Lower lobe of right lung (tissue), 2 donors: Measurements from ENCODE around the gene PTPRT. TPM values are rescaled to one million over a fixed set of nuclear protein-coding genes. Genes with fewer than 3 reads are reported as not detected.

ENCODE experiments used
- ATAC-seq, 2 donors: fragments of 200-7000 bp; cut with Tn5 transposase; one replicate each; pipeline ENCODE4 v1.9.1; 2020 to 2022; ENCODE audit warnings: mild to moderate bottlenecking in 2 of 2, moderate library complexity in 2 of 2
- DNase-seq: peaks from one replicate; pipeline ENCODE4 v3.0.0-alpha.2; 2020
- H3K27ac ChIP-seq: fragments of 200-600 bp; one replicate; pipeline ENCODE4 v1.8.0; 2022
- H3K27me3 ChIP-seq: fragments of 200-600 bp; one replicate; pipeline ENCODE4 v1.8.0; 2022; ENCODE audit warnings: low read depth
- H3K36me3 ChIP-seq: fragments of 200-600 bp; one replicate; pipeline ENCODE4 v1.8.0; 2022; ENCODE audit warnings: mild to moderate bottlenecking
- H3K4me1 ChIP-seq: fragments of 200-600 bp; one replicate; pipeline ENCODE4 v1.8.0; 2022
- H3K4me3 ChIP-seq: fragments of 200-600 bp; one replicate; pipeline ENCODE4 v1.8.0; 2022; ENCODE audit warnings: mild to moderate bottlenecking
- H3K9me3 ChIP-seq: fragments of 200-600 bp; one replicate; pipeline ENCODE4 v1.8.0; 2022
- intact Hi-C: fragments of 100-400 bp; cut with DNase I; formaldehyde crosslinking; loops from one replicate; pipeline ENCODE4 v1.11.0; 2022
- total RNA-seq: library from RNA; stranded (reverse); fragmentation: NEBNext Ultra II Directional; extraction: Animal tissue kit (Norgen Biotek cat#: 25700); gene quantifications from one replicate; pipeline ENCODE4 v1.2.1, GENCODE V29; 2021
- TF ChIP-seq, protein P1 (sequence below): fragments of 200-600 bp; IDR thresholded peaks from one replicate; pipeline ENCODE4 v1.8.0; 2022; ENCODE audit warnings: antibody characterized with exemption, mild to moderate bottlenecking
- donor health status: DM: no; HTN: yes; CAD: no; lungs with severe emphysema.

PTPRT gene
- total RNA-seq, 1 donor from 2014 or later, result 8.0 TPM

DNA sequence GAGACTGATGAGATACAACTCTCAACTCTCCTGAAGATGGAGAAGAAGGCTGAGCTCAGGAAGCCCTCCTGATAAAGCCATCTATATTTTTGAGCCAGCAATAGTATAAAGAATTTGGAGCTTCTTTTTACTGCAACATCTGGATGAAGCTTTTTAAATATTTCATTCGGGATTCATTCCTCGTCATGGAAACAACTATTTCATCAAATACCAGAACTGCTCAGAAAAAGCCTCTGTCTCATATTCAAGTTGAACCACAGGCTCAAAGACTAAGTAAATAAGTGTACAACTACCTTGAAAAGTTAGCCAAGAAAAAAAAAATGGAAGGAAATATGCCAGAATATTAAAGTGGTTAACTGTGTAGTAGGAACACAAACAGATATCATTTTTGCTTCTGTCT, 37.8 kb downstream of the PTPRT start:
- TF ChIP-seq, protein P1, sequence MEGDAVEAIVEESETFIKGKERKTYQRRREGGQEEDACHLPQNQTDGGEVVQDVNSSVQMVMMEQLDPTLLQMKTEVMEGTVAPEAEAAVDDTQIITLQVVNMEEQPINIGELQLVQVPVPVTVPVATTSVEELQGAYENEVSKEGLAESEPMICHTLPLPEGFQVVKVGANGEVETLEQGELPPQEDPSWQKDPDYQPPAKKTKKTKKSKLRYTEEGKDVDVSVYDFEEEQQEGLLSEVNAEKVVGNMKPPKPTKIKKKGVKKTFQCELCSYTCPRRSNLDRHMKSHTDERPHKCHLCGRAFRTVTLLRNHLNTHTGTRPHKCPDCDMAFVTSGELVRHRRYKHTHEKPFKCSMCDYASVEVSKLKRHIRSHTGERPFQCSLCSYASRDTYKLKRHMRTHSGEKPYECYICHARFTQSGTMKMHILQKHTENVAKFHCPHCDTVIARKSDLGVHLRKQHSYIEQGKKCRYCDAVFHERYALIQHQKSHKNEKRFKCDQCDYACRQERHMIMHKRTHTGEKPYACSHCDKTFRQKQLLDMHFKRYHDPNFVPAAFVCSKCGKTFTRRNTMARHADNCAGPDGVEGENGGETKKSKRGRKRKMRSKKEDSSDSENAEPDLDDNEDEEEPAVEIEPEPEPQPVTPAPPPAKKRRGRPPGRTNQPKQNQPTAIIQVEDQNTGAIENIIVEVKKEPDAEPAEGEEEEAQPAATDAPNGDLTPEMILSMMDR, result no peak
- intact Hi-C loops, result no loop called here
- Histone ChIP-seq H3K4me3 (no peak overlapping the region), H3K27me3 (no peaks in the 10 kb centered on the region), H3K9me3 (no peaks in the 10 kb centered on the region), H3K4me1 (no peaks in the 10 kb centered on the region), H3K36me3 (no peaks in the 10 kb centered on the region), H3K27ac (no peak overlapping the region)
- ATAC-seq (no peak), DNase-seq (no peak)

DNA sequence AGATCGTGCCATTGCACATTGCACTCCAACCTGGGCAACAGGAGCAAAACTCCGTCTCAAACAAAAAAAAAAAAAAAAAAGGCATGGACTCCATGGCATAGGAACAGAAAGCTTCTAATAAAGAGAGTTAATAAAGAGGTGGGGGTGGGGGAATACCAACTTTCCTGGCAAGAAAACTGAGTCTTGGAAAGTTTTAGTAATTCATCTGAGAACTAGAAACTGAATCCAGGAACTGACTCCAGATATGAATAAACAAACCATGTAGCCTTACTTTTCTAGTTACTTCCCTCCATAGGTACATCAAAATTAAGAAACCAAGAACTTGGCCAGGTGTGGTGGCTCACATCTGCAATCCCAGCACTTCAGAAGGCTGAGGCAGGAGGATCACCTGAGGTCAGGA, 38.5 kb downstream of the PTPRT start:
- intact Hi-C loops, result no loop called here
- Histone ChIP-seq H3K36me3 (no peaks in the 10 kb centered on the region), H3K9me3 (no peaks in the 10 kb centered on the region), H3K27me3 (no peaks in the 10 kb centered on the region), H3K27ac (no peak overlapping the region), H3K4me3 (no peak overlapping the region), H3K4me1 (no peaks in the 10 kb centered on the region)
- DNase-seq (no peak), ATAC-seq (no peak)
- TF ChIP-seq, protein P1, result no peak

DNA sequence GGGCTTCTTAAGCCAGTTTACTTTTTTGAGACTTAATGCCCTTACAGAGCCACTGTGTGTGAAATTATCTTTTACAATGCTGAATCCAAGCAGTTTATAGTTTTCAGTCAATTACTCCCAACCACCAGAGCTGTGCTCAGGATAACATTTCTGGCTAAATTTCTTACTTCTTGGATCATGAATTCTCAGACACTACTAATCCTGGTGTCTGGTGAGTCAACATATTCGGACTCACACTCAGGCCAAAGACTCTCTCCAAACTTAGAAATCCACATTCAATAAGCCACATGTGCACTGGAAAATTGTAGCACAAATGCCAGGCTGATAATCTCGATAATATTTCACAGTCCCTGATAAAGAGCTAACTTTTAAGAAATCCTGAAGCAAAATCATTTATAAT, 49.0 kb downstream of the PTPRT start:
- Histone ChIP-seq H3K27ac (no peak overlapping the region), H3K27me3 (peaks cover 4% of the 10 kb centered on the region), H3K36me3 (no peaks in the 10 kb centered on the region), H3K9me3 (no peaks in the 10 kb centered on the region), H3K4me1 (no peaks in the 10 kb centered on the region), H3K4me3 (no peak overlapping the region)
- TF ChIP-seq, protein P1, result no peak
- intact Hi-C loops, result no loop called here
- DNase-seq (no peak), ATAC-seq (no peak)

DNA sequence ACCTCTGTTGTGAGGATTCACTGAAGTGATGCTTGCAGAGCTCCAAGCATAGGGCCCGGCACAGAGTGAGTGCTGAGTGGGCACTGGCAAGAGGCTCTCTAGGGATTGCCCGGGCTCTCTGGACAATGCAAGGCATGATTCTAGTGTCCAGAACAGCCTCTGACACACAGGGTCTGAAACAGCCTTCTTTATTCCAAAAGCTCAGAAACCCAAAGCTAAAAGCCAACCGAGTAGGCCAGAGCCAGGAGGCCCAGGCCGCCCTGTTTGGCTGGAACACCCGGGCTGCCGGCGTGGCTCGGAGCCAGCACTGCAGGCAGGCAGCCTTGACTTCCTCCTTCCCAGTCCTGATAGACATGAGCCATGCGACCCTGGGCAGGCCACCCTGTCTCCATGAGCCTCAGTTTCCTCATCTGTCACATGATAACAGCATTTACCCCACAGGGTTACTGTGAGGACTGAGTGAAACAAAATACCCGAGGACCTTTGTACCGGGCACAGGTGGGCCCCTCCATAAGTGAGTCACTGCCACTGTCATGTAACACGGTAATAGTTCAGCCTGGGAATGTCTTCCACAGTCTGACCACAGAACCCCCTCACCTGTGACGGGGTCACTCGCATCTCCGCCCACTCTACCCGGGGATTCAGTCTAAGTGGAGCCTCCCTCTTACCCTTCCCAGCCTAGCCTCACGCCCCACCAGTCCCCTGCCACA, 51.5 kb downstream of the PTPRT start:
- ATAC-seq (peak in 1 of 2 donors; percentile 31), DNase-seq (no peak)
- no peaks in the 10 kb centered on the region for H3K36me3 ChIP-seq
- TF ChIP-seq, protein P1, result no peak
- H3K9me3 ChIP-seq, result no peaks in the 10 kb centered on the region
- intact Hi-C loops, result no loop called here
- H3K4me3 ChIP-seq, result no peak overlapping the region
- no peak overlapping the region for H3K27ac ChIP-seq
- no peaks in the 10 kb centered on the region for H3K4me1 ChIP-seq
- H3K27me3 ChIP-seq, result peaks cover 4% of the 10 kb centered on the region

DNA sequence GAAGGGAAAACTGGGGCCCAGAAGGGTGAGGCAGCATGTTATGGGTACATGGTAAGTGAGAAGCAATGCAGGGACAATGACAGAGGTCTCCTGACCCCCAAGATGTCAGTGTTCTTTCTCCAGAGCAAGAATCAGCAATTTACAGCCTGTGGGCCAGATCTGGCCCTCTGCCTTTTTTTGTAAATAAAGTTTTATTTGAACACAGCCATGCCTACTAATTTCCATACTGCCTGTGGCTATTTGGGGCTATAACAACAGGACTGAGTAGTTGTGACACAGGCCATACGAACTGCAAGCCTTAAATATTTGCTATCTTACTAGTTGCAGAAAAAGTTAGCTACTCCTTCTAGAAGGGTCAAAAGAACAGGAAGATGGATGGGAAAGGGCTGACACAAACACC, 52.5 kb downstream of the PTPRT start:
- Histone ChIP-seq H3K9me3 (no peaks in the 10 kb centered on the region), H3K27me3 (peaks cover 4% of the 10 kb centered on the region), H3K27ac (no peak overlapping the region), H3K36me3 (no peaks in the 10 kb centered on the region), H3K4me3 (no peak overlapping the region), H3K4me1 (no peaks in the 10 kb centered on the region)
- TF ChIP-seq, protein P1, result no peak
- DNase-seq (no peak), ATAC-seq (no peak)
- intact Hi-C loops, result no loop called here
